ENCODE data around the gene PLCD3. TPM values are rescaled to one million over a fixed set of nuclear protein-coding genes. Genes with fewer than 3 reads are reported as not detected.
"Not testable (repeated sequence)": the region's sequence is repeated elsewhere in the genome, so short reads cannot be mapped to it uniquely, and the experiment has no call there.

The PLCD3 gene
- total RNA-seq, 1 experiment from 2014 or later, result 24.1 TPM

GRCh38 chr17:45131616-45132319, 547 bp downstream of the PLCD3 start:
- H3K4me3 ChIP-seq (ENCODE audit: insufficient read depth, low read depth, low read length), result peak overlapping the region; percentile 76
- H3K36me3 ChIP-seq (replicated peaks; ENCODE audit: control insufficient read depth, insufficient read depth, low read length), result no peaks in the 10 kb centered on the region; the same call in 1 of the 2 replicates
- H3K27me3 ChIP-seq (ENCODE audit: control insufficient read depth, insufficient read depth, low read length), result no peaks in the 10 kb centered on the region
- peak; percentile 94 for DNase-seq

GRCh38 chr17:45130681-45131615, 1.4 kb downstream of the PLCD3 start:
- no peaks in the 10 kb centered on the region for H3K36me3 ChIP-seq (replicated peaks; ENCODE audit: control insufficient read depth, insufficient read depth, low read length)
- DNase-seq, result peak; percentile 60
- no peak overlapping the region for H3K4me3 ChIP-seq (ENCODE audit: insufficient read depth, low read depth, low read length)
- H3K27me3 ChIP-seq (ENCODE audit: control insufficient read depth, insufficient read depth, low read length), result no peaks in the 10 kb centered on the region

GRCh38 chr17:45129940-45130680, 2.2 kb downstream of the PLCD3 start:
- Histone ChIP-seq H3K4me3 (ENCODE audit: insufficient read depth, low read depth, low read length) (no peak overlapping the region), H3K27me3 (ENCODE audit: control insufficient read depth, insufficient read depth, low read length) (no peaks in the 10 kb centered on the region), H3K36me3 (replicated peaks; ENCODE audit: control insufficient read depth, insufficient read depth, low read length) (no peaks in the 10 kb centered on the region)
- DNase-seq, result peak; percentile 55

GRCh38 chr17:45129426-45129939, 2.8 kb downstream of the PLCD3 start:
- no peak overlapping the region for H3K4me3 ChIP-seq (ENCODE audit: insufficient read depth, low read depth, low read length)
- DNase-seq, result peak; percentile 64
- H3K27me3 ChIP-seq (ENCODE audit: control insufficient read depth, insufficient read depth, low read length), result no peaks in the 10 kb centered on the region
- no peaks in the 10 kb centered on the region for H3K36me3 ChIP-seq (replicated peaks; ENCODE audit: control insufficient read depth, insufficient read depth, low read length)

GRCh38 chr17:45128989-45129388, 3.3 kb downstream of the PLCD3 start:
- Histone ChIP-seq H3K27me3 (ENCODE audit: control insufficient read depth, insufficient read depth, low read length) (no peaks in the 10 kb centered on the region), H3K4me3 (ENCODE audit: insufficient read depth, low read depth, low read length) (no peak overlapping the region), H3K36me3 (replicated peaks; ENCODE audit: control insufficient read depth, insufficient read depth, low read length) (no peaks in the 10 kb centered on the region)
- DNase-seq, result no peak

- no peak overlapping the region for H3K4me3 ChIP-seq (ENCODE audit: insufficient read depth, low read depth, low read length)
- no peaks in the 10 kb centered on the region for H3K27me3 ChIP-seq (ENCODE audit: control insufficient read depth, insufficient read depth, low read length)
- DNase-seq, result no peak
- no peaks in the 10 kb centered on the region for H3K36me3 ChIP-seq (replicated peaks; ENCODE audit: control insufficient read depth, insufficient read depth, low read length)
These were observed 4.0 kb downstream of the PLCD3 start for GRCh38 chr17:45128331-45128730.

- DNase-seq, result peak; percentile 69
- no peaks in the 10 kb centered on the region for H3K36me3 ChIP-seq (replicated peaks; ENCODE audit: control insufficient read depth, insufficient read depth, low read length)
- no peak overlapping the region for H3K4me3 ChIP-seq (ENCODE audit: insufficient read depth, low read depth, low read length)
- no peaks in the 10 kb centered on the region for H3K27me3 ChIP-seq (ENCODE audit: control insufficient read depth, insufficient read depth, low read length)
These were observed 4.6 kb downstream of the PLCD3 start for GRCh38 chr17:45127548-45128300.

GRCh38 chr17:45127207-45127547, 5.1 kb downstream of the PLCD3 start:
- Histone ChIP-seq H3K36me3 (replicated peaks; ENCODE audit: control insufficient read depth, insufficient read depth, low read length) (no peaks in the 10 kb centered on the region), H3K27me3 (ENCODE audit: control insufficient read depth, insufficient read depth, low read length) (no peaks in the 10 kb centered on the region), H3K4me3 (ENCODE audit: insufficient read depth, low read depth, low read length) (no peak overlapping the region)
- DNase-seq, result no peak

GRCh38 chr17:45125509-45125908, 6.8 kb downstream of the PLCD3 start:
- H3K4me3 ChIP-seq (ENCODE audit: insufficient read depth, low read depth, low read length), result no peak overlapping the region
- no peaks in the 10 kb centered on the region for H3K36me3 ChIP-seq (replicated peaks; ENCODE audit: control insufficient read depth, insufficient read depth, low read length)
- no peaks in the 10 kb centered on the region for H3K27me3 ChIP-seq (ENCODE audit: control insufficient read depth, insufficient read depth, low read length)
- no peak for DNase-seq

GRCh38 chr17:45124797-45125122, 7.6 kb downstream of the PLCD3 start:
- H3K36me3 ChIP-seq (replicated peaks; ENCODE audit: control insufficient read depth, insufficient read depth, low read length); H3K27me3 ChIP-seq (ENCODE audit: control insufficient read depth, insufficient read depth, low read length); DNase-seq; H3K4me3 ChIP-seq (ENCODE audit: insufficient read depth, low read depth, low read length): not testable (repeated sequence)

- Histone ChIP-seq H3K36me3 (replicated peaks; ENCODE audit: control insufficient read depth, insufficient read depth, low read length) (peaks cover 1% of the 10 kb centered on the region; the same call in 1 of the 2 replicates), H3K4me3 (ENCODE audit: insufficient read depth, low read depth, low read length) (no peak overlapping the region), H3K27me3 (ENCODE audit: control insufficient read depth, insufficient read depth, low read length) (no peaks in the 10 kb centered on the region)
- DNase-seq, result peak; percentile 63
These were observed 8.2 kb downstream of the PLCD3 start for GRCh38 chr17:45123930-45124796.

GRCh38 chr17:45123076-45123770, 9.1 kb downstream of the PLCD3 start:
- H3K4me3 ChIP-seq (ENCODE audit: insufficient read depth, low read depth, low read length), result no peak overlapping the region
- no peak for DNase-seq
- H3K36me3 ChIP-seq (replicated peaks; ENCODE audit: control insufficient read depth, insufficient read depth, low read length), result peaks cover 1% of the 10 kb centered on the region; the same call in 1 of the 2 replicates
- H3K27me3 ChIP-seq (ENCODE audit: control insufficient read depth, insufficient read depth, low read length), result no peaks in the 10 kb centered on the region

- no peak overlapping the region for H3K4me3 ChIP-seq (ENCODE audit: insufficient read depth, low read depth, low read length)
- peak; percentile 73 for DNase-seq
- H3K27me3 ChIP-seq (ENCODE audit: control insufficient read depth, insufficient read depth, low read length), result no peaks in the 10 kb centered on the region
- peaks cover 1% of the 10 kb centered on the region; the same call in 1 of the 2 replicates for H3K36me3 ChIP-seq (replicated peaks; ENCODE audit: control insufficient read depth, insufficient read depth, low read length)
These were observed 11.3 kb downstream of the PLCD3 start for GRCh38 chr17:45121055-45121454.

Measured in H7 (cell line).